Dermis blood vessel endothelial cell (primary cell): ENCODE results near the gene TCP1. TPM values are rescaled to one million over a fixed set of nuclear protein-coding genes. Genes with fewer than 3 reads are reported as not detected.
"Not testable (repeated sequence)": the region's sequence is repeated elsewhere in the genome, so short reads cannot be mapped to it uniquely, and the experiment has no call there.

ENCODE experiments used
- DNase-seq: peaks from one replicate; pipeline ENCODE4 v3.0.0; 2010
- total RNA-seq: library from RNA; depleted of rRNA; stranded (reverse); fragments of >200 nt; gene quantifications from 2 replicates; pipeline ENCODE4 v1.2.3, GENCODE V29; 2014

Gene TCP1
- total RNA-seq, 1 donor from 2014 or later, result 243 TPM

- not testable (repeated sequence) for DNase-seq
Observed at GRCh38 chr6:159732550-159732949, 56.9 kb downstream of the TCP1 start.

- DNase-seq, result no peak
Observed at GRCh38 chr6:159730332-159730676, 59.1 kb downstream of the TCP1 start.

GRCh38 chr6:159729598-159730331, 59.6 kb downstream of the TCP1 start:
- peak; percentile 22 for DNase-seq

GRCh38 chr6:159728531-159728964, 60.9 kb downstream of the TCP1 start:
- DNase-seq, result peak; percentile 38

Other genes starting within 250 kb of the TCP1 start
- 274 and 891 TPM in 2 replicates for gene SOD2, start 96.4 kb downstream of the TCP1 start, total RNA-seq
- 96.4 and 131 TPM in 2 replicates for gene WTAP, start 62.1 kb downstream of the TCP1 start, total RNA-seq
- gene ACAT2, start 27.6 kb downstream of the TCP1 start, total RNA-seq, result 40.2 and 81.4 TPM in 2 replicates
- 67.6 and 69.4 TPM in 2 replicates for gene MRPL18, start 865 bp upstream of the TCP1 start, total RNA-seq
- 0.51 TPM in 1 of 2 replicates, not detected in the other for gene PNLDC1, start 10.7 kb upstream of the TCP1 start, total RNA-seq
- gene MAS1, start 101.4 kb upstream of the TCP1 start, total RNA-seq, result not detected in 2 replicates
- 120 and 153 TPM in 2 replicates for gene IGF2R, start 179.5 kb upstream of the TCP1 start, total RNA-seq